IgD-negative memory B cell (primary cell): ENCODE measurements around the gene LPCAT3. TPM values are rescaled to one million over a fixed set of nuclear protein-coding genes. Genes with fewer than 3 reads are reported as not detected.
A peak's percentile ranks its signal among the peaks of the same experiment; 100 is the strongest.
"Not testable (repeated sequence)": the region's sequence is repeated elsewhere in the genome, so short reads cannot be mapped to it uniquely, and the experiment has no call there.

Experiments used
- H3K27ac Mint-ChIP-seq, 3 donors: one replicate each; pipeline ENCODE4 v1.8.0; 2020 to 2022; ENCODE audit warnings: mild to moderate bottlenecking in 3 of 3, mixed read lengths in 3 of 3, moderate library complexity in 1 of 3
- H3K27me3 Mint-ChIP-seq: one replicate; pipeline ENCODE4 v1.8.0; 2021; ENCODE audit warnings: mixed read lengths
- H3K36me3 Mint-ChIP-seq: one replicate; pipeline ENCODE4 v1.8.0; 2020; ENCODE audit warnings: mild to moderate bottlenecking, mixed read lengths
- H3K4me1 Mint-ChIP-seq, 3 donors: one replicate each; pipeline ENCODE4 v1.8.0; 2020 to 2022; ENCODE audit warnings: mixed read lengths in 3 of 3, mild to moderate bottlenecking in 1 of 3
- H3K4me3 Mint-ChIP-seq, 4 donors: one replicate each; pipeline ENCODE4 v1.8.0; 2020 to 2022; ENCODE audit warnings: mild to moderate bottlenecking in 4 of 4, mixed read lengths in 4 of 4, moderate library complexity in 3 of 4
- H3K9me3 Mint-ChIP-seq, 3 donors: one replicate each; pipeline ENCODE4 v1.8.0; 2020 to 2021; ENCODE audit warnings: mixed read lengths in 3 of 3, mild to moderate bottlenecking in 1 of 3
- polyA plus RNA-seq: library from polyadenylated mRNA; unstranded; fragments of 300-500 nt; fragmentation: Illumina TruSeq; gene quantifications from one replicate; pipeline ENCODE4 v1.2.3, GENCODE V29; 2021

The LPCAT3 gene
- polyA plus RNA-seq, 1 donor from 2014 or later: 11.6 TPM

- not testable (repeated sequence) for H3K4me3 Mint-ChIP-seq, H3K27me3 Mint-ChIP-seq, H3K4me1 Mint-ChIP-seq, H3K27ac Mint-ChIP-seq, H3K9me3 Mint-ChIP-seq, H3K36me3 Mint-ChIP-seq
Observed at GRCh38 chr12:7049445-7049951, 31.2 kb upstream of the LPCAT3 start.

DNA sequence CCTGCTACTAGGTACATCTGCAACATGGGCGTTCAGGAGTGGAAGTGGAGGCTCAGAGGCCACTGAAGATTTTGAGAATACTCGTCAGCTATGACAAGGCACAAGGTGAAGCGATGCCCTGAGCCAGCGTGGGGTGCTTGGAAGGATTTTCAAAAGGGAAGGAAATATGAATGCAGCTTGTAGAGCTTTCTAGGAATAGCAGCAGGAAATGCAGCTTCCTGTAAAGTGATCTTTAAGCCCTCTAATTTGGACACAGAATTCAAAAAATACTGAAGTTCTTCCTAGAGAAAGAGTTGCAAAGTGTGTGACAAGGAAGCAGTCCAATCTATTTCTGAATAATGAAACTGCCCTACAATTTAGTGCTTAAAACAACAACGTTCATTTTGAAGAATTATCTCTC is 29.0 kb upstream of the LPCAT3 start:
- no peaks in the 10 kb centered on the region for H3K27me3 Mint-ChIP-seq
- H3K36me3 Mint-ChIP-seq: peaks cover 3% of the 10 kb centered on the region

DNA sequence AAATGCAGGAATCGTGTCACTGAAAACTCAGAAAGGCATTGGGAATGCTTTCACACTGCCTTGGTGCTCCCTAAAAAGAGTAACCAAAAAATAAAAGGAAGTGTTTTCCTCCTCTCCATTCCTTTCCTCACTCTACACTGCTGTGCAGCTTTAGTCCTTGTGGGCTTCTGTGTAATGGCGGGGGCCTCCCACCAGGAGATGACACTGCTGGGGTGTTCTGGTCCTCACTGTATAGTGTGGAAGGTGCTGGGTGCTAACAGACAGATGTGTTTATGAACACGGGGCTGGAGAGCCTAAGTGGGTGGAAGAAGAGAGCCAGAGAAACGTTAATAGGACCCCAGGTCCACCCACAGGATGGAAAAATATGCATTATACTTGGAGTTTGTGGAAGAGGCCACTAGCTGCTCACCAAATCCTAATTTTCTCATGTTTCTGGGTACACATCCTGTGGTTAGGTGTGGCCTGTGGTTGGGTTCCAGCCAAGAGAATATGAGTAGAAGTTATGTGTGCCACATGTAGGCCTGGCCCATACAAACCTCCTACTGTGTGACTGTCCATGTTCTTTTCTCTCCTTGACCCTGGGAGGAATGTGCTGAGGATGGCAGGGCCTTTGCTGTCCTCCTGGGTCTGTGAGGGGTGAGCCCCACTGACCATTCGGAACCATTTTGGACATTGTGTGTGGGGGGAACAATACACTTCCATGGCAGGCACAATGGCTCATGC is 28.3 kb upstream of the LPCAT3 start:
- Mint-ChIP-seq H3K36me3 (peaks cover 5% of the 10 kb centered on the region), H3K9me3 (no peaks in the 10 kb centered on the region), H3K4me3 (no peak overlapping the region), H3K27me3 (no peaks in the 10 kb centered on the region), H3K27ac (no peak overlapping the region), H3K4me1 (peaks cover 0 to 9% (median 4%) of the 10 kb centered on the region in 3 donors)

More for the DNA sequence above, 29.0 kb upstream of the LPCAT3 start:
- H3K27ac Mint-ChIP-seq: no peak overlapping the region
- H3K9me3 Mint-ChIP-seq: no peaks in the 10 kb centered on the region
- H3K4me3 Mint-ChIP-seq: no peak overlapping the region
- peaks cover 0 to 9% (median 4%) of the 10 kb centered on the region in 3 donors for H3K4me1 Mint-ChIP-seq

- H3K27me3 Mint-ChIP-seq: no peaks in the 10 kb centered on the region
- no peaks in the 10 kb centered on the region for H3K9me3 Mint-ChIP-seq
- H3K36me3 Mint-ChIP-seq: peaks cover 3% of the 10 kb centered on the region
- H3K4me3 Mint-ChIP-seq: no peak overlapping the region
- peaks cover 0 to 9% (median 4%) of the 10 kb centered on the region in 3 donors for H3K4me1 Mint-ChIP-seq
- H3K27ac Mint-ChIP-seq: no peak overlapping the region
Observed at GRCh38 chr12:7045913-7046312, 27.6 kb upstream of the LPCAT3 start.

- Mint-ChIP-seq H3K36me3 (peaks cover 2% of the 10 kb centered on the region), H3K9me3 (no peaks in the 10 kb centered on the region), H3K27me3 (no peaks in the 10 kb centered on the region), H3K4me1 (peaks cover 0 to 6% (median 2%) of the 10 kb centered on the region in 3 donors), H3K27ac (no peak overlapping the region), H3K4me3 (no peak overlapping the region)
Observed at GRCh38 chr12:7042842-7043241, 24.6 kb upstream of the LPCAT3 start.

DNA sequence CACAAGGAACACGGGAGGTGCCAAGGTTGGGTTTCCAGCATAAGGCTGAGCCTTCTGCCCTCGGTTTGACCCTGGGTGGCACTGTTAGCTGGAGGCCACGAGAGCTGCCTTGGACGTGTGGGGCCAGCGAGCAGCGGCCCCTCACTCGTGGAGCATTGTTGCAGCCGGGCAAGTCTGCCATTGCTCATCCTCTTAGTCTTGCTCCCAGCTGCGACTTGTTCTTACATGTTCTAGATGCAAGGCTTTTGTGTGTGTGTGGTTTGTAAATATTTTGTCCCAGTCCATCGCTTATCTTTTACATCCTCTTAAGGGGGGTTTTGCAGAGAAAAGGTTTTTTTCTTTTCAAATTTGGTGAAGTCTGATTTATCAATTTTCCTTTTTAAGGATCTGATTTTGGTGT is 21.1 kb upstream of the LPCAT3 start:
- no peak overlapping the region for H3K27ac Mint-ChIP-seq
- no peaks in the 10 kb centered on the region for H3K9me3 Mint-ChIP-seq
- no peaks in the 10 kb centered on the region for H3K27me3 Mint-ChIP-seq
- H3K4me3 Mint-ChIP-seq: no peak overlapping the region
- peaks cover 2% of the 10 kb centered on the region for H3K36me3 Mint-ChIP-seq
- peaks cover 0 to 1% (median 0%) of the 10 kb centered on the region in 3 donors for H3K4me1 Mint-ChIP-seq

DNA sequence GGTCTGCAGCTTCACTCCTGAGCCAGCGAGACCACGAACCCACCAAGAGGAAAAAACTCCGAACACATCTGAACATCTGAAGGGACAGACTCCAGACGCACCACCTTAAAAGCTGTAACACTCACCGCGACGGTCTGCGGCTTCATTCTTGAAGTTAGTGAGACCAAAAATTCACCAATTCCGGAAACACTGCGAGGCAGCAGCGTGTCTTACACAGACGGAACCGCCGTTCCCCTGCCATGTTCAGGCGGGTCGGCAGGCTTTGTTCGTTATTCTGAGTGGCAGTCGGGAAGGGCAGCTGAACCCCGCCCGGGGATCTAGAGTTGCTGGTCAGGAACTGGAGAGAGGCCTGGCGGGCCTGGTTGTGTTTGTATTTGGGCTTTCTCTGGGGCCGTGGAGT is 20.3 kb upstream of the LPCAT3 start:
- H3K4me1 Mint-ChIP-seq: peaks cover 0 to 1% (median 0%) of the 10 kb centered on the region in 3 donors
- H3K36me3 Mint-ChIP-seq: peaks cover 3% of the 10 kb centered on the region
- no peaks in the 10 kb centered on the region for H3K9me3 Mint-ChIP-seq
- H3K4me3 Mint-ChIP-seq: no peak overlapping the region
- peak overlapping the region in 1 of 3 donors; percentile 40 for H3K27ac Mint-ChIP-seq
- H3K27me3 Mint-ChIP-seq: no peaks in the 10 kb centered on the region

GRCh38 chr12:7037411-7037810 is 19.1 kb upstream of the LPCAT3 start:
- not testable (repeated sequence) for H3K36me3 Mint-ChIP-seq, H3K4me1 Mint-ChIP-seq, H3K27me3 Mint-ChIP-seq, H3K27ac Mint-ChIP-seq, H3K4me3 Mint-ChIP-seq, H3K9me3 Mint-ChIP-seq

GRCh38 chr12:7035463-7035862 is 17.2 kb upstream of the LPCAT3 start:
- Mint-ChIP-seq H3K4me3 (no peak overlapping the region), H3K36me3 (peaks cover 1% of the 10 kb centered on the region), H3K9me3 (no peaks in the 10 kb centered on the region)

DNA sequence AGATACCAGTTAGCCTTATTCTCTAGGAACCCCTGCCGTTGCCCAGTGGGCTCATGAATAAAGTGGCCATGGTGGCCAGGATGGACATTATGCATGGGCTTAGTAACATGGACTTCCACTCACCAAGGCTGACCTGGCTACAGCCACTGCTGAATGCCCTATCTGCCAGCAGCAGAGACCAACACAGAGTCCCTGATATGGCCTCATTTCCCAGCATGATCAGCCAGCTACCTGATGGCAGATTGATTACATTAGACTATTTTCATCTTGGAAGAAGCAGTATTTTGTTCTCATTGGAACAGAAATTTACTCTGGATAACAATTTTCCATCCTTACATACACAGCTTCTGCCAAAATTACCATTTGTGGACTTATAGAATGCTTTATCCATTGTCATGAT is 16.2 kb upstream of the LPCAT3 start:
- Mint-ChIP-seq H3K36me3 (peaks cover 1% of the 10 kb centered on the region), H3K4me3 (no peak overlapping the region), H3K4me1 (no peaks in the 10 kb centered on the region), H3K27me3 (peaks cover 4% of the 10 kb centered on the region), H3K9me3 (no peaks in the 10 kb centered on the region), H3K27ac (no peak overlapping the region)

More at GRCh38 chr12:7035463-7035862, 17.2 kb upstream of the LPCAT3 start:
- Mint-ChIP-seq H3K27me3 (peaks cover 4% of the 10 kb centered on the region), H3K4me1 (no peaks in the 10 kb centered on the region), H3K27ac (no peak overlapping the region)

DNA sequence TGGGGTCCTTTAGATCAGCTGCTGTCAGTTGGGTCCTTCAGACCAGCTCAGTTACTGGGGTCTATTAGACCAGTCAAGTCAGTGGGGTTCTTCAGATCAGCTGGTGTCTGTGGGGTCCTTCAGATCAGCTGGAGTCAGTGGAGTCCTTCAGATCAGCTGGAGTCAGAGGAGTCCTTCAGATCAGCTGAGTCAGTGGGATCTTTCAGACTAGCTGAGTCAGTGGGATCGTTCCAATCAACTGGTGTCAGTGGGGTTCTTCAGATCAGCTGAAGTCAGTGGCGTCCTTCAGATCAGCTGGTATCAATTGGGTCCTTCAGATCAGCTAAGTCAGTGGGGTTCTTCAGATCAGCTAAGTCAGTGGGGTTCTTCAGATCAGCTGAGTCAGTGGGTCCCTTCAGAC is 14.7 kb upstream of the LPCAT3 start:
- Mint-ChIP-seq H3K9me3 (no peaks in the 10 kb centered on the region), H3K27ac (no peak overlapping the region), H3K4me3 (no peak overlapping the region), H3K27me3 (peaks cover 4% of the 10 kb centered on the region), H3K36me3 (peaks cover 1% of the 10 kb centered on the region), H3K4me1 (no peaks in the 10 kb centered on the region)

- Mint-ChIP-seq H3K27me3 (peaks cover 4% of the 10 kb centered on the region), H3K4me3 (no peak overlapping the region), H3K9me3 (no peaks in the 10 kb centered on the region), H3K27ac (no peak overlapping the region), H3K4me1 (no peaks in the 10 kb centered on the region), H3K36me3 (peaks cover 1% of the 10 kb centered on the region)
Observed at GRCh38 chr12:7031306-7031705, 13.0 kb upstream of the LPCAT3 start.

DNA sequence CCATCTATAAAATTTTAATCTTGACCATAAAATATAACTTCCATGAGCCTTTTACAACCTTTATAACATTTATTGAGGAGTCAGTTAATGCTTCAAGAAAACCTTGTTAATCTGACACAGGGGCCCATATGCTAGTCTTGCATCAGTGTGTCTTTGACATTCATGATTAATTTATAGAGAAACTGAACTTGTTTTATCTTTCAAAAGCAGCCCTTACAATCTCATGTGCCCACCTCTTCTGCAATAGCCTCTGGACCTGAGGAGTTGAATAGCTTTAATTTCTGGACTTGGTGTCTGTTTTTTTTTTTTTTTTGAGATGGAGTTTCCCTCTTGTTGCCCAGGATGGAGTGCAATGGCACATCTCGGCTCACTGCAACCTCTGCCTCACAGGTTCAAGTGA is 8.6 kb upstream of the LPCAT3 start:
- no peaks in the 10 kb centered on the region for H3K36me3 Mint-ChIP-seq
- H3K4me3 Mint-ChIP-seq: no peak overlapping the region
- H3K4me1 Mint-ChIP-seq: no peaks in the 10 kb centered on the region
- H3K9me3 Mint-ChIP-seq: no peaks in the 10 kb centered on the region
- no peak overlapping the region for H3K27ac Mint-ChIP-seq
- H3K27me3 Mint-ChIP-seq: no peaks in the 10 kb centered on the region

- no peak overlapping the region for H3K27ac Mint-ChIP-seq
- no peaks in the 10 kb centered on the region for H3K27me3 Mint-ChIP-seq
- H3K9me3 Mint-ChIP-seq: no peaks in the 10 kb centered on the region
- H3K4me1 Mint-ChIP-seq: peaks cover 1 to 9% (median 2%) of the 10 kb centered on the region in 3 donors
- H3K36me3 Mint-ChIP-seq: no peaks in the 10 kb centered on the region
- no peak overlapping the region for H3K4me3 Mint-ChIP-seq
Observed at GRCh38 chr12:7023114-7023513, 4.8 kb upstream of the LPCAT3 start.

- Mint-ChIP-seq H3K36me3 (no peaks in the 10 kb centered on the region), H3K27me3 (no peaks in the 10 kb centered on the region), H3K9me3 (no peaks in the 10 kb centered on the region), H3K27ac (no peak overlapping the region), H3K4me3 (no peak overlapping the region), H3K4me1 (peaks cover 9 to 14% (median 10%) of the 10 kb centered on the region in 3 donors)
Observed at GRCh38 chr12:7021956-7022355, 3.7 kb upstream of the LPCAT3 start.

DNA sequence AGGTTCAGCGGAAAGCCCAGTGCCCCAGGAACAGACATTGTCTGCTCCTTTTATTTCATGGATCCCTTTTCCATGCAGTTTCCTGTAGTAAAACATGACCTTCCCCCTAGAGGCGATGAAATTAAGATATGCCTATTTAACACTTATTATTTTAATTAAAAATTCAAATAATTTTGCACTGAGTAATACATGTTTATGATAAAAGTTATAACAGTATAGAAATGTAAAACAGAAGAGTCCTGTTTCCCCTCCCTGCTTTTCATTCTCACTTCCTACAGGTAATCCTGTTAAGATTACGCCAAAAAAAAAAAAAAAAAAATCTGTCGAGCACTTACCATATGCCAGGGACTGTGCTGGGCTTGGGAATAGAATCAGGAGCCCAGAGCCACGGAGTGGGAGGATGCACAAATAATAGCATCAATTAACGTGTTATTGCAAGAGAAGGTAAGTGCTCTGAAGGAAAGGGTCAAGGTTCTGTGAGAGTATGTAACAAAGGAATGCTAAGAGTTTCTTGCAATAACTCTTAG is 830 bp upstream of the LPCAT3 start:
- Mint-ChIP-seq H3K27me3 (no peaks in the 10 kb centered on the region), H3K4me1 (peaks cover 13 to 20% (median 20%) of the 10 kb centered on the region in 3 donors), H3K9me3 (no peaks in the 10 kb centered on the region), H3K27ac (peak overlapping the region; percentile 71 to 96 (median 93)), H3K4me3 (peak overlapping the region; percentile 85 to 99 (median 94)), H3K36me3 (no peaks in the 10 kb centered on the region)
